HG03439 (cell line): ENCODE results near the gene PARD6B.
"Not testable (repeated sequence)": the region's sequence is repeated elsewhere in the genome, so short reads cannot be mapped to it uniquely, and the experiment has no call there.

Source experiments
- ATAC-seq: cut with Tn5 transposase; IDR thresholded peaks from one replicate; pipeline ENCODE4 v1.9.1; 2021; ENCODE audit warnings: mild to moderate bottlenecking, moderate library complexity; ENCODE audit not compliant: unreplicated experiment

PARD6B gene

DNA sequence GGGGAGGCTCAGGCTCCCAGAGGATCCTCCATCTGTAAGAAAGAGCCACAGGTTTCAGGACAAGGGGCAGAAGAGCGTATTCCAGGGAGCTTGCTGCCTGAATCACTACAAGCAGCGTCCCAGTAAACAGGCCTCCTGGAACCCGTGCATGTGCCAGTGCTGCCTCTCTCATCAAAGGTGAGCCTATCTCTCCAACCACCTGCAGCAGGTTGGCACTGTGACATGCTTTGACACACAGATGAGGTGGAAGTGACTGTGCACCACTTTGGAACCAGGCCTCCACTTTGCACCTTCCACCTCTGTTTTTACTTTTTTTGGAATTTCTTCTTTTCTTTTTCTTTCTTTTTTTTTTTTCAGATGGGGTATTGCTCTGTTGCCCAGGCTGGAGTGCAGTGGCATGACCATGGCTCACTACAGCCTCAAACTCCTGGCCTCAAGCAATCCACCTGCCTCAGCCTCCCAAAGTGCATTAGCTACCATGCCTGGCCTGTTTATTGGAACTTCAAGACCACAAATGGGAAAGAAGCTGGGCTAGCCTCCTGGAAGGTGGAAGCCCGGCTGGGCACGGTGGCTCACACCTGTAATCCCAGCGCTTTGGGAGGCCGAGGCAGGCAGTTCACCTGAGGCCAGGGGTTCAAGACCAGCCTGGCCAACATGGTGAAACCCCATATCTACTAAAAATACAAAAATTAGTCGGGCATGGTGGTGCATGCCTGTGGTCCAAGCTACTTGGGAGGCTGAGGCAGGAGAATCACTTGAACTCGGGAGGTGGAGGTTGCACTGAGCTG, 27.5 kb upstream of the PARD6B start:
- ATAC-seq: not testable (repeated sequence)

DNA sequence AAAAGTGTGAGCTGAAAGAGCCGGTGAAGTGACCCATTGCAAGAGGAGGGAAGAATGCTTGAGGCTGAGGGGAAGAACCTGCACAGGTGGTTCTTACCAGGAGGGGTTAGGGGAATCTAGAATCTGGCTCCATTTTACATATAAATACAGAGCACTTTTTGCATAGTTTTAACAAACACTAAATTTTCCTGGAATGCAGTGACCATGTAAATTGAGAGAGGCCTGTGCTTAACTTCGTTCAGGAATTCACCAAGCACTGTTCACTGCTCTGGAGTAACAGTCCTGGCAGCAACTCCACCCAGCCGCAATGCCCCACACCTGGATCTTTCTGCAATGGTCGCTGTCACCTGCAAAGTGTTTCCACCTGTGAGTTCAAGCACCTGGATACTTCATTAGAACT, 26.9 kb upstream of the PARD6B start:
- no peak for ATAC-seq

DNA sequence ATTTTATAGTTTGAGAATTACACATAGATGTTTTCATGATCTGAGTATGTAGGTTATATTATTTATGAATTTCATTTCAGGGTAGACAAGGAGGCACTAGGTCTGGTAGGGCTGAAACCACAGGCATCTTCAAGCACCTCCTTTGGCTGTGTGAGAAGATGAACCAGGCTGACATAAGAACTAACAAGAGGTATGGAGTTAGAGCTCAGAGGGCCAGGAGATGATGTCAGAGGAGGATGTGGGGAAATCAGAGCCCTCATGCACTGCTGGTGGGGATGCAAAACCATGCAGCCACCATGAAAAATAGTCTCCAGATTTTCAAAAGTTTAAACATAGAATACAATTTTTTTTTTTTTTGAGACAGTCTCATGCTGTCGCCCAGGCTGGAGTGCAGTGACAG, 26.4 kb upstream of the PARD6B start:
- no peak for ATAC-seq

DNA sequence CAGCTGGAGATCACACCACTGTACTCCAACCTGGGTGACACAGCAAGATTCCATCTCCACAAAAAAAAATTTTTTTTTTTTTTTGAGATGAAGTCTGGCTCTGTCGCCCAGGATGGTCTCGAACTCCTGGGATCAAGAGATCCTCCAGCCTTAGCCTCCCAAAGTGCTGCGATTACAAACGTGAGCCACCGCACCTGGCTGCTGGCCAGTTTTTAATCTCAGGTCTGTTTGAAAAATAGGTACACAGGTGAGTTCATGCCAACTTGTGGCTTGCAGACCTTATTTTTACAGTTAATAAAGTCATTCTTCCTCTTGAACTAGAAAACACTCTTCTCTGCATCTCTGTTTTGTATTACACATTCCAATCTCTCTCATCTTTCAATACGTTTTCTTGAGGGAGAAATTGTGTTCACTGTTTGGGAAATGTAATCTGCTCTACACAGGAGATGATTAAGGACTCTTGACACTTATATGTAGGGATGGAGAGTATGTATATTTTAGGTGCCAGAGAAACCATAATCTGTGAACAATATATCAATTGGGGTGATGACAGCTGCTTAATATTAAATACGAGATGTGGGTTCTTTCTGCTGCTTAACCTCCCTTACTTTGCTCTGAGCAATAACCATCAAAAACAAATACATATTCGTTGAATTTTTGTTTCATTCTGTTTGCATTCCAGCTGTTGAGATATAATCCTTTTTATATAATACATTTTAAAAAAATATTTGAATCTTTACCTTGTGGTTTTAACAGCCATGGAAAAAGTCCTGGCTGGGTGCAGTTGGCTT, 22.3 kb upstream of the PARD6B start:
- ATAC-seq: no peak

DNA sequence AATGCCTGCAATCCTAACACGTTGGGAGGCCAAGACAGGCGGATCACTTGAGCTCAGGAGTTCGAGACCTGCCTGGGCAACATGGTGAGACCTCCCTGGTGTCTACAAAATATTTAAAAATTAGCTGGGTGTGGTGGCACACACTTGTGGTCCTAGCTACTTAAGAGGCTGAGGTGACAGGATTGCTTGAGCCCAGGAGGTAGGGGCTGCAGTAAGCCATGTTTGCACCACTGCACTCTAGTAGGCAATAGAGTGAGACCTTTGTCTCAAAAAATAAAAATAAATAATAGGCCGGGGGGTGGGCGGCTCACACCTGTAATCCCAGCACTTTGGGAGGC, 21.8 kb upstream of the PARD6B start:
- no peak for ATAC-seq

DNA sequence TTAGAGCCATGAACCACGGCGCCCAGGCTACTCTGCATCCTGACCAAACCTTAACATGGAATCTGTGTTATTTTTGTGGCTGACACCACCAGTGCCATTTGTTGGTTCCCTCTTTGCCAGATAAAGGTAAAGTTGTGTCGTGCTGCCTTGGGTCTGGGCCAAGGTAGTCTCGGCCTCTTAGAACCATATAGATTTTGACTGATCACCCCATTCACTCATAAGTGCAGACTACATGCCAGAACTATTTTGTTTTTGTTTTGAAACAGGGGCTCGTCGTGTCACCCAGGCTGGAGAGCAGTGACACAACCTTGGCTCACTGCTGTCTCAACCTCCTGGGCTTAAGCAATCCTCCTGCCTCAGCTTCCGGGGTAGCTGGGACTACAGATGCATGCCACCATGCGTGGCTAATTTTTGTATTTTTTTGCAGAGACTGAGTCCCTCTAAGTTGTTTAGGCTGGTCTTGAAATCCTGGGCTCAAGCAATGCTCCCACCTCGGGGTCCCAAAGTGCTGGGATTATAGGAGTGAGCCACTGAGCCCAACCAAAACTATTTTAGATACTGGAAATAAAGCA, 20.8 kb upstream of the PARD6B start:
- ATAC-seq: no peak

DNA sequence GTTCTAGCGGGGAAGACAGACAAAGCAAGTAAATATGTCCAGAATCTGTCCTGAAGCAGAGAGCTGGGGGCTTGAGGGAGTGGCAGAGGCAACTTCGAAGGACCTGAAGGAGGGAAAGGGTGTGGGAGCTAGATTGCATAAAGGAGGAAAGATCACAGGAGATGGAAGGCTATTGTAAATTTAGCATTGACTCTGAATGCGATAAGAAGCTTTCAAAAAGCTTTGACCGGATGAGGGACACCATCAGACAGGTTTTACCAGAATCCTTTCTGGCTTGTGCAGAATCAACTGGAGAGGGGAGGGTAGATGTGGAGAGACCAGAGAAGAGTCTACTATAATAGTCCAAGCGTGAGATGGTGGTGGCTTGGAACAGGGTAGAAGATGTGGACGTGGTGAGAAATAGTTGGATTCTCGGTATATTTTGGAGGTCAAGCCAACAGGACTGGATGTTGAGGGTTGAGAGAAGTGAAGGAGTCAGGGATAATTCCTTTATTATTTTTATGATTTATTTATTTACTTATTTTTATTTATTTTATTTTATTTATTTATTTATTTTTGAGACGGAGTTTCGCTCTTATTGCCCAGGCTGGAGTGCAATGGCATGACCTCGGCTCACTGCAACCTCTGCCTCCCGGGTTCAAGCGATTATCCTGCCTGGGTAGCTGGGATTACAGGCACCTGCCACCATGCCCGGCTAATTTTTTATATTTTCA, 20.1 kb upstream of the PARD6B start:
- ATAC-seq: no peak

DNA sequence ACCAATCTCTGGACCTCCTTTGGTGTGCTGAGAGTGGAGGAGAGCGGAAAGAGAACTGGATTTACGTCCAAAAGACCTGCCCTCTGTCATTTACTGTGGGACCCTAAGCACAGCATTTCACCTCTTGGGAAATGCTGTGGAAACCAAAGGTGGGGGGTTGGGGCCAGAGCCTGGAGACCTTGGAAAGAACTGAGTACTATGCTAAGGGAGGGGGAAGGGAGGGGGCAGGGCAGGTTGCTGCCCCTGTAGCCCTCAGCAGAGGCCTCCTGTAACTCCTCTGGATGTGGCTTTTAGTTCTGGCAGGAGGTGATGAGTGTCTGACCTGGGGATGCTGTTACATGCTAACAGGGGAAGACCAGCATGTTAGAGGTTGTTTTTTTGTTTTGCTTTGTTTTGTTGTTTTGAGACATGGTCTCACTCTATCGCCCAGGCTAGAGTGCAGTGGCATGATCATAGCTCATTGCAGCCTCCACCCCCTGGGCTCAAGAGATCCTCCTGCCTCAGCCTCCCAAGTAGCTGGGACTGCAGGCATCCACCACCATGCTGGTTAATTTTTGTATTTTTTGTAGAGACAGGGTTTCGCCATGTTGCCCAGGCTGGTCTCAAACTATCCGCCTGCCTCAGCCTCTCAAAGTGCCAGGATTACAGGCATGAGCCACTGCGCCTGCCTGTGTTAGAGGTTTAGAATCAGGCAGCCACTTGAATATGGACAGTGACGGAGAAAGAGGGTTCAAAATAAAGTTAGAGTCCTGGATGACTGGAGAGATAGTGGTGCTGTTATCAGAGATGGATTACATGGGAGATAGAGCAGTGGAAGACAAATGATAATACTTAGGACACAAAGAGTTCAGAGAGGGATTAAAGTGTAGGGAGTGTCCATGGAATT, 18.4 kb upstream of the PARD6B start:
- ATAC-seq: no peak

DNA sequence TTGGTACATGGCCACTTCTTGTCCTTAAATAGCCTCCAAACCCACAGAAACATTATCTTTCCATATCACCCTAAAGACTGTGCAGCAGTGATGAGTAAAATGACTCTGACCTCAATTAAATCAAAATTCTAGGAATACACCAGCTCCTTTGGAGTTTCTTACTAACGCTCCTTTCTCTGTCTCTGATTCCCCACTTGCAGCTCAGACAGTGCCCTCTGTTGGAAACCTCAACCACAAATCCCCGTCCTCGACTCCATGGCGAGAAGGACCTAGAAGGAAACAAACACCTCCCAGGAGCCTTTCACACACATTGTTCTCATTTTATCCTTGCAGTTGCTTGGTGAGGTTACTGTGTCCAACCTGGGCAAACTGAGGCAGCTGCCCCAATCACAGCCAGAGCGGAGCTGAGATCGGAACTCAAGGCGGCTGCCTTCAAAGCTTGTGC, 17.7 kb upstream of the PARD6B start:
- no peak for ATAC-seq

DNA sequence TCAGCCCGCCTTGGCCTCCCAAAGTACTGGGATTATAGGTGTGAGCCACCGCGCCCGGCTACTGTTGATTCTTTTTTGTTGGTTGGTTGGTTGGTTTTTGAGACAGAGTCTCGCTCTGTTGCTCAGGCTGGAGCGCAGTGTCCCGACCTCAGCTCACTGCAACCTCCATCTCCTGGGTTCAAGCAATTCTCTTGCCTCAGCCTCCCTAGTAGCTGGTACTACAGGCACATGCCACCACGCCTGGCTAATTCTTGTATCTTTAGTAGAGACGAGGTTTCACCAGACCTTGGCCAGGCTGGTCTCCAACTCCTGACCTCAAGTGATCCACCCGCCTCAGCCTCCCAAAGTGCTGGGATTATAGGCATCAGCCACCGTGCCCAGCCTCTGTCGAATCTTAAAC, 17.0 kb upstream of the PARD6B start:
- ATAC-seq: not testable (repeated sequence)

DNA sequence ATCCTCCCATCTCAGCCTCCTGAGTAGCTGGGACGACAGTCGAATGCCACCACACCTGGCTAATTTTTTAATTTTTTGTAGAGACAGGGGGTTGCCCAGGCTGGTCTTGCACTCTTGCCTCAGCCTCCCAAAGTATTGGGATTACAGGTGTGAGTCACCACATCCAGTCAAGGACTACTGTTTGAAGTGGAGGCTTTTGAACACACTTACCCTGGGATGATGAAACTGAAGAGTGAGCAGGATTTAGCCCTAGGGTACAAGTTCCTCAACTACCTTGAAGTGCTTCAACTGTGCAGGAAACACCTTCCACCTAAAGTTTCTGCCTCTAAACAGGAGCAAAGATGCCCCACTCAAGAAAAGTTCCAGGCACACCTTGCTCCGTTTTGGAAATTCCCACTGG, 15.7 kb upstream of the PARD6B start:
- no peak for ATAC-seq

DNA sequence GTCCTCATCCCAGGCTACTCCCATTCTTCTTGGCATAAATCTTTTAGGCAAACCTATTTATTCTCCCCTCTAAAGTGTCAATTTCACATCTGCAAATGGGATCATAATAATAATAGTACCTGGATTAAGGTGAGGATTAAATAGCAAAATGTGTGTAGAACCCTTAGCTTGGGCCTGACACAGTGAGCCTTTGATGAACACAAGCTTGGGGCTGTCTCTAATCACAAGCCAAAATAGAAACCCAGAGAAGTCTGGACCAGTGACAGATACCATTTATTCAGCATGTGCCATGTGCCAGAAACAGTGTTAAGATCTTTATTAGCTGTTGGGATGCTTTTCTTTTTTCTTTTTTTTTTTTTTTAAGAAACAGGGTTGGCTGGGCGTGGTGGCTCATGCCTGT, 14.9 kb upstream of the PARD6B start:
- no peak for ATAC-seq

DNA sequence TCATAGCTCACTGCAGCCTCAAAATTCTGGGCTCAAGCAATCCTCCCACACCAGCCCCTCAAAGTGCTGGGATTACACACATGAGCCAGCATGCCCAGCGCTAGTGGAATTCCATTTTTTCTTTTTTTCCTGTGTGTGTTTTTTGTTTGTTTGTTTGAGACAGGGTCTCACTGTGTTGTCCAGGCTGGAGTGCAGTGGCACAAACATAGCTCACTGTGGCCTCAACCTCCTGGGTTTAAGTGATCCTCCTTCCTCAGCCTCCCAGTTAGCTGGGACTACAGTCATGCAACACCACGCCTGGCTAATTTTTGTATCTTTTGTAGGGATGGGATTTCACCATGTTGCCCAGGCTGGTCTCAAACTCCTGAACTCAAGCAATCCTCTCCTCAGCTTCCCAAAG, 14.1 kb upstream of the PARD6B start:
- ATAC-seq: no peak

DNA sequence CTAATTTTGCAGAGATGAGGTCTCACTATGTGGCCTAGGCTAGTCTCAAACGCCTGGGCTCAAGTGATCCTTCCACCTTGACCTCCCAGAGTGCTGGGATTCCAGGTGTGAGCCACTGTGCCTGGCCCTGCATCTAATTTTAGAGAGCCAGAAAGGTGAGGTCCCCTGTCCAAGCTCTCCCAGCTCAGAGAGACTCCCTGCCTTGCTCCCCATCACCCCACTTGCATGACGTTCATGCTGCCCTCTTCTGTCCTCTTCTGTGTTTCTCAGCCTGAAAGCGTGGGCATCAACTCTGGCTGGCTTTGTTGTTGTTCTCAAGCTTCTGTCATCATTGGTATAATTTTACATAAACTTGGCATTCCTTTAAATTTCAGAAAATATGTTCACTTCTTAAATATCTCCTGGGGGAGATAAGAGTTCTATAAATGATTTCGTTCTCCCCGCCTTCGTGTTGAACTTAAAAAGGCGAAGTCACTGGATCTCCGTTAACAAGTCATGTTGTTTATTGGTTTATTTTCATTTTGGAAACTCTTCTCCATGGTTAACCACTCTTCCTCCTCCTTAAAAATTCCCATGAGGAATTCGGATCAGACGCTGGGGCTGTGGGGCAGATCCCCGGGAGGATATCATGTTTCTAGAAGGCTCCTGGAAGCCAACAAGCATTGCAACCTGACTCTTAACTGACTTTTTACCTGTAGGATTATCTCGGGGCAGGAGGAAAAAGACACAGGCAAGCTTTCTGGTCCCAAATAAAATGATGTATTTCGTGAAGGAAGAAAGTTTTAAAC, 13.2 kb upstream of the PARD6B start:
- no peak for ATAC-seq

DNA sequence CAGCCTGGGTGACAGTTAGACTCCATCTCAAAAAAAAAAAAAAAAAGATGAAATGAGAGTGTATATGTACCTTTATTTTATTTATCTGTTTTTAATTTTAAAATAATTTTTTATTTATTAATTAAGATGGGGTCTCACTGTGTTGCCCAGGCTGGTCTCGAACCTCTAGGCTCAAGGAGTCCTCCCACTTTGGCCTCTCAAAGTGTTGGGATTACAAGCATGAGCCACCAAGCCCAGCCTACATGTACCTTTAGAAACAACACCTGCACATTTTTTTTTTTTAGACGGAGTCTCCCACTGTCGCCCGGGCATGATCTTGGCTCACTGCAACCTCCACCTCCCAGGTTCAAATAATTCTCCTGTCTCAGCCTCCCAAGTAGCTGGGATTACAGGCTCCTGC, 12.1 kb upstream of the PARD6B start:
- ATAC-seq: no peak

DNA sequence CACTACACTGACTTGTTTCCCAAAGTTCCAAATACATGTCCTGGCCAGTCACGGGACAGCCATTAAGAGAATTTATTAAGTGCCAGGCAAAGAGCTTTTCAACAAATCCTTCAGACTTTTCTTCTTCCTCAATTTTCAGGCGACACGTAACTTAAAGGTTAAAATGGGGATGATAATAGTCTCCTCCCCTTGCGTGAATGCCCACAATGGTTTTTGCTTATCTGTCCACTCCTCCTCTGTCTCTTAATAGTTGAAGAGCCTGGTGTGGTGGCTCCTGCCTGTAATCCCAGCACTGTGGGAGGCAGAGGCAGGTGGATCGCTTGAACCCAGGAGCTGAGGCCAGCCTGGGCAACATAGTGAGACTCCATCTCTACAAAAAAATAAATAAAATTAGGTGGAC, 11.4 kb upstream of the PARD6B start:
- no peak for ATAC-seq

DNA sequence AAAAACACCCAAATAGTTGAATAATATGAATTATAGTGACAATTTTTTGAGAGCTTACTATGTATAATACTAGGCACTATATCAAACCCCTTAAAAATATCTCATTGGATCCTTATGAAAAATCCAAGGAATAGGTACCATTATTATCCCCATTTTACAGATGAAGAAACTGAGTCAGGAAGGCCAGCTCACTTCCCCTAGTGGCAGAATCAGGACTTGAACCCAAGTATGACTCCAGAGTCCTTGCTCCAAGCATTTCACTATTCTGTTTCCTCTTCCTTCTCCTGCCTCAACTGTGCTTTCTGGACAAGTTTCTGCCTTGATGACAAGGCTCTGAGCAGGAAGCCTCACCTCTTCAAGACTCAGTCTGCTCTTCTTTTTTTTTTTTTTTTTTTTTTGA, 10.8 kb upstream of the PARD6B start:
- ATAC-seq: no peak

DNA sequence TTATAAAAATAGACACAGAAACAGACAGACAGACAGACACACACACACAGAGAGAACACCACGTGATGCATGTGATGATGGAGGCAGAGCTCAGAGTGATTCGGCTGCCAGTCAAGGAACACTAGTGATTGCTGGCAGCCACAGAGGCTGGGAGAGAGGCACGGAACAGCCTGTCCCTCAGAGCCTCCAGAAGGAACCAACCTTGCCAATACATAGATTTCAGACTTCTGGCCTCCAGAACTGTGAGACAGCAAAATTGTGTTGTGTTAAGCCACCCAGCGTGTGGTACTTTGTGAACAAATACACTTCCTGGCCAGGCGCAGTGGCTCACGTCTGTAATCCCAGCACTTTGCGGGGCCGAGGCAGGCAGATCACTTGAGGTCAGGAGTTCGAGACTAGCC, 9.5 kb upstream of the PARD6B start:
- no peak for ATAC-seq

DNA sequence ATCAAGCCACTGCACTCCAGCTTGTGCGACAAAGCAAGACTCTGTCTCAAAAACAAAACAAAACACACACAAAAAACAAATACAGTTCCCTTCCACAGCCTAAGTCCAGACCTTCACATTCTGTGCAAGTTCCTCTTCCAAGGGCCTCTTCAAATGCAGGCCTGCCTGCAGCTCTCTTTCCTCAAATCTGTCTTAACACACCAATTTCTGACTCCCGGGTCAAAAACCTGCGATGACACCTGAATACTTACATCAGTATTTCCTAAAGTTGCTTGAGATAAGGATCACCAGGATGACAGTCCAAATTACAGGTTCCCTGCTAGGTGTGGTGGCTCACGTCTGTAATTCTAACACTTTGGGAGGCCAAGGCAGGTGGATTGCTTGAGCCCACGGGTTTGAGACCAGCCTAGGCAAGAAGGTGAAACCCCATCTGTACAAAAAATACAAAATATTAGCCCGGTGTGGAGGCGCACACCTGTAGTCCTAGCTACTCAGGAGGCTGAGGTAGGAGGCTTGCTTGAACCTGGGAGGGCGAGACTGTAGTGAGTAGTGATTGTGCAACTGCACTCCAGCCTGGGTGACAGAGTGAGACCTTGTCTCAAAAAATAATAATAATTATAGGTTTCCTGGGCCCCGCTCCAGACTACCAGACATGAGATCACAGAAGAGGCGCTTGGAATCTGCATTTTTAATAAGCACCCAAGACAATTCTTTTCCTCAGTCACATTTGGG, 8.8 kb upstream of the PARD6B start:
- no peak for ATAC-seq
